Kidney (tissue), 14 donors: ENCODE measurements around the gene BTBD7. TPM values are rescaled to one million over a fixed set of nuclear protein-coding genes. Genes with fewer than 3 reads are reported as not detected.
A peak's percentile ranks its signal among the peaks of the same experiment; 100 is the strongest.

Source experiments
- DNase-seq, 5 donors: peaks; one replicate each; pipeline ENCODE4 v3.0.0-alpha.2; 2013 to 2020
- FAIRE-seq: peaks from 2 replicates; lab custom pipeline; 2012; peaks lifted over from hg19 to GRCh38; lab: Jason Lieb, UNC
- H3K27ac ChIP-seq, 2 donors: one replicate each; pipeline ENCODE4 v1.7.0; 2013; ENCODE audit warnings: low read depth in 2 of 2, low read length in 2 of 2, inconsistent platforms in 1 of 2
- H3K27me3 ChIP-seq: one replicate; pipeline ENCODE4 v1.7.1; 2013; ENCODE audit warnings: low read length, inconsistent platforms; ENCODE audit not compliant: control insufficient read depth, insufficient read depth
- H3K36me3 ChIP-seq, 3 donors: one replicate each; pipeline versions ENCODE4 v1.7.0 to v1.7.1; 2013; ENCODE audit warnings: low read length in 3 of 3, control low read depth in 1 of 3, inconsistent platforms in 1 of 3; ENCODE audit not compliant: insufficient read depth in 3 of 3, control insufficient read depth in 2 of 3
- H3K4me1 ChIP-seq, 3 donors: one replicate each; pipeline versions ENCODE4 v1.7.0 to v1.7.1; 2013; ENCODE audit warnings: low read length in 3 of 3, inconsistent platforms in 1 of 3, low read depth in 1 of 3; ENCODE audit not compliant: control insufficient read depth in 2 of 3, insufficient read depth in 2 of 3
- H3K4me3 ChIP-seq, 3 donors: one replicate each; pipeline versions ENCODE4 v1.7.0 to v1.8.1; 2013; ENCODE audit warnings: low read length in 3 of 3, control low read depth in 1 of 3, inconsistent platforms in 1 of 3
- H3K9ac ChIP-seq, 3 donors: one replicate each; pipeline versions ENCODE4 v1.7.0 to v1.7.1; 2013; ENCODE audit warnings: low read length in 3 of 3, control low read depth in 1 of 3, inconsistent platforms in 1 of 3
- H3K9me3 ChIP-seq, 3 donors: one replicate each; pipeline versions ENCODE4 v1.7.0 to v1.7.1; 2013; ENCODE audit warnings: low read length in 3 of 3, control low read depth in 1 of 3, inconsistent platforms in 1 of 3; ENCODE audit not compliant: control insufficient read depth in 2 of 3, insufficient read depth in 1 of 3
- intact Hi-C: fragments of 100-400 bp; cut with DNase I; formaldehyde crosslinking; loops from one replicate; pipeline ENCODE4 v1.11.1; 2022
- polyA plus RNA-seq: library from polyadenylated mRNA; stranded (reverse); fragments of 350-450 nt; fragmentation: Illumina TruSeq; extraction: RNeasy Lipid Tissue Mini Kit (QIAGEN cat#74804); gene quantifications from one replicate; pipeline ENCODE4 v1.2.3, GENCODE V29; 2014; ENCODE audit warnings: low read depth, low replicate concordance; ENCODE audit not compliant: insufficient read depth
- total RNA-seq: library from RNA; stranded (reverse); fragmentation: NEBNext Ultra II Directional; extraction: Animal tissue kit (Norgen Biotek cat#: 25700); gene quantifications from one replicate; pipeline ENCODE4 v1.2.1, GENCODE V29; 2021
- TF ChIP-seq, protein P1 (sequence below): IDR thresholded peaks from 3 replicates; pipeline ENCODE4 v1.5.1; 2012; ENCODE audit warnings: mild to moderate bottlenecking, moderate library complexity, borderline replicate concordance; ENCODE audit not compliant: insufficient read depth; ENCODE audit errors: extremely low read depth
- donor health status: control.
- donor health status: control.
- donor health status: control.
- donor health status: control.
- donor health status: control.
- donor health status: DM: yes; HTN: yes; CAD: no.
- donor health status: Normal renal cell carcinoma (clear cell type).

Gene BTBD7
- total and polyA plus RNA-seq, 2 donors from 2014 or later = 10.3 to 78.2 TPM

DNA sequence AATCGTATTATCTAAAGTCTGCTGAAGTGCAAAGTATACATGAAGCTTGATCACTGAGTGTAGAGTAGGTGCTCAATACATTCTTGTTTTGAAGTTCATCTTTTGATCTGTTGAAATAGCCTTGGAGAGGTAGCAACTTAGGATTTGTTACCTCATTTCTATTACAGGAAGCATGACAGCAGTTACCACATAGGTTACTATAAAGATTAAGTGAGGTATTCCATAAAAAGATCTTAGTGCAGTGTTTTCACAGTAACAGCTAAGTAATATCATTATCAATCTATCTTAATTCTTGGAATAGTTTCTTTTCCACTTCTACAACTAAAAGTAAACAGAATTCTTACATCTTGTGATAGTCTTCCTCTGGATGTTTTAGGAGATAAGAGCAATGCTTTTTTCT lies 50.9 kb downstream of the BTBD7 start:
- no peak overlapping the region for H3K4me3 ChIP-seq
- H3K36me3 ChIP-seq = no peaks in the 10 kb centered on the region
- DNase-seq (no peak), FAIRE-seq (no peak)
- H3K9ac ChIP-seq = no peak overlapping the region
- H3K27ac ChIP-seq = no peak overlapping the region
- H3K9me3 ChIP-seq = no peaks in the 10 kb centered on the region
- intact Hi-C loops = no loop called here
- H3K4me1 ChIP-seq = peaks cover 0 to 17% (median 5%) of the 10 kb centered on the region in 3 donors
- TF ChIP-seq, protein P1, sequence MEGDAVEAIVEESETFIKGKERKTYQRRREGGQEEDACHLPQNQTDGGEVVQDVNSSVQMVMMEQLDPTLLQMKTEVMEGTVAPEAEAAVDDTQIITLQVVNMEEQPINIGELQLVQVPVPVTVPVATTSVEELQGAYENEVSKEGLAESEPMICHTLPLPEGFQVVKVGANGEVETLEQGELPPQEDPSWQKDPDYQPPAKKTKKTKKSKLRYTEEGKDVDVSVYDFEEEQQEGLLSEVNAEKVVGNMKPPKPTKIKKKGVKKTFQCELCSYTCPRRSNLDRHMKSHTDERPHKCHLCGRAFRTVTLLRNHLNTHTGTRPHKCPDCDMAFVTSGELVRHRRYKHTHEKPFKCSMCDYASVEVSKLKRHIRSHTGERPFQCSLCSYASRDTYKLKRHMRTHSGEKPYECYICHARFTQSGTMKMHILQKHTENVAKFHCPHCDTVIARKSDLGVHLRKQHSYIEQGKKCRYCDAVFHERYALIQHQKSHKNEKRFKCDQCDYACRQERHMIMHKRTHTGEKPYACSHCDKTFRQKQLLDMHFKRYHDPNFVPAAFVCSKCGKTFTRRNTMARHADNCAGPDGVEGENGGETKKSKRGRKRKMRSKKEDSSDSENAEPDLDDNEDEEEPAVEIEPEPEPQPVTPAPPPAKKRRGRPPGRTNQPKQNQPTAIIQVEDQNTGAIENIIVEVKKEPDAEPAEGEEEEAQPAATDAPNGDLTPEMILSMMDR = no peak
- H3K27me3 ChIP-seq = no peaks in the 10 kb centered on the region

- no peaks in the 10 kb centered on the region for H3K9me3 ChIP-seq
- no peak for FAIRE-seq
- H3K27me3 ChIP-seq = no peaks in the 10 kb centered on the region
- intact Hi-C loops = no loop called here
- no peak overlapping the region for H3K9ac ChIP-seq
- DNase-seq = no peak
- H3K4me3 ChIP-seq = no peak overlapping the region
- H3K4me1 ChIP-seq = peaks cover 2 to 23% (median 2%) of the 10 kb centered on the region in 3 donors
- H3K27ac ChIP-seq = no peak overlapping the region
- H3K36me3 ChIP-seq = no peaks in the 10 kb centered on the region
- TF ChIP-seq, protein P1 = no peak
Measured at GRCh38 chr14:93280743-93281142, 52.1 kb downstream of the BTBD7 start.

GRCh38 chr14:93276031-93276716 lies 56.7 kb downstream of the BTBD7 start:
- no peaks in the 10 kb centered on the region for H3K36me3 ChIP-seq
- H3K27me3 ChIP-seq = no peaks in the 10 kb centered on the region
- no peaks in the 10 kb centered on the region for H3K9me3 ChIP-seq
- TF ChIP-seq, protein P1 = no peak
- H3K27ac ChIP-seq = peak overlapping the region; percentile 66 to 87
- FAIRE-seq (no peak), DNase-seq (peak in 2 of 5 donors; percentile 22 to 27)
- H3K4me1 ChIP-seq = peaks cover 2 to 20% (median 6%) of the 10 kb centered on the region in 3 donors
- intact Hi-C loops = no loop called here
- no peak overlapping the region for H3K4me3 ChIP-seq
- H3K9ac ChIP-seq = no peak overlapping the region
